CD4-positive, alpha-beta T cell treated with Interleukin-21 for 1 hour (primary cell): ENCODE measurements around the gene PTCD2.
"Not testable (repeated sequence)": the region's sequence is repeated elsewhere in the genome, so short reads cannot be mapped to it uniquely, and the experiment has no call there.

ENCODE experiments used
- DNase-seq: peaks from one replicate; pipeline ENCODE4 v3.0.0-alpha.2; 2020

Gene PTCD2

DNA sequence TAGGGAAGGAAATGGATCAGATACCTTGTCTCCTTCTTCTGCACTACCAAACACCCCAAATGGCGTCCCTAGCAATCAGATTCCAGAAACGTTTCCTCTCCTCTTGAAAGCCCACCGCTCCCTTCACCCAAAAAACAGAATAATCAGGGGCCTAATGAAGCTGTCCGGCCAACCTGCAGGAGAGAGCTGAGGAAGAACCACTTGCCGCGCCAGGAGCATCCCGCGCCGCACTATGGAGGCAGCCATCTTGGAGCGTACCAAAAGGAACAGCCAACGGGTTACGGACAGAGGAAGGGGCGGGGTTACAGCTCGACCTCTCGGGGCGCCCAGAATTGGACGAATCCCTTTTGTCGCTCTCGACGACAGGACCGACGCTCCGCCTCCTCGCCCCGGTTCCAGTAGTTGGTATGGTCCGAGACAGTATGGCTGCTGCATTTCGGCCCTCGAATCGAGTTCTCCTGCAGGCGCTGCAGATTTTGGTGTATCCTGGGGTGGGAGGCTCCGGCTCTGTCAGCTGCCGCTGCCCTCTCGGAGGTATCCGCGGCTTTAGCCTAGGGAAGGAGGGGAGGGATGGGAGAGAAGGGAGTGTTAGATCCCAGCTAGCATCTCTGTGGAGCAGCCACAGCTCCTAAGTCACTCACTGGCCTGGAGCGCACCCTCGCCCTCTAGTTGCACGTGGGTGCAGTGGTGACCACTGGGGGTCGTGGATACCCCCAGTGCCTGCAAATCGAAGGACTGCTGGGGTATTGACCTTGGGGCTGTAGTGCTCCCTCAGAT is at the start of gene PTCD2, which contains the start of gene MRPS27:
Gene PTCD2 (plus strand): TSS at position 398 of the 777 bp plus-strand sequence. CDS start 10 bp downstream, at position 408.
Gene MRPS27 (minus strand): TSS at position 265 of the 777 bp plus-strand sequence. CDS start 19 bp downstream, at position 246.
- DNase-seq = peak; percentile 97

- DNase-seq = no peak
These were observed 48.5 kb upstream of the PTCD2 start for GRCh38 chr5:72271702-72272101.

DNA sequence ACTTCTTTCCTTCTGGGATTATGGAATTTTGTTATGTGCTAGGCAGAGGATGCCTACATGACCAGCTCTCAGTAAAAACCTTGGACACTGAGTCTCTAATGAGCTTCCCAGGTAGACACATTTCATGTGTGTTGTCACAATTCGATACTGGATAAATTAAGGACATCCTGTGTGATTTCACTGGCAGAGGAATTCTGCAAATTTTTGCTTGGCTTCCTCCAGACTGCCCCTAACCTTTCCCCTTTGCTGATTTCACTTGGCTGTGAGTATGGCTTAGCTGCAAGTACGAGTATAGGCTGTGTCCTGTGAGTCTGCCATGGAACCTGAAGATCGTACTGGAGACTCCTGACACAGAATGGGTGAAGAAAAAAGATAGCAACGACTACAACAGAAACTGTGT is 47.8 kb upstream of the PTCD2 start:
- no peak for DNase-seq

DNA sequence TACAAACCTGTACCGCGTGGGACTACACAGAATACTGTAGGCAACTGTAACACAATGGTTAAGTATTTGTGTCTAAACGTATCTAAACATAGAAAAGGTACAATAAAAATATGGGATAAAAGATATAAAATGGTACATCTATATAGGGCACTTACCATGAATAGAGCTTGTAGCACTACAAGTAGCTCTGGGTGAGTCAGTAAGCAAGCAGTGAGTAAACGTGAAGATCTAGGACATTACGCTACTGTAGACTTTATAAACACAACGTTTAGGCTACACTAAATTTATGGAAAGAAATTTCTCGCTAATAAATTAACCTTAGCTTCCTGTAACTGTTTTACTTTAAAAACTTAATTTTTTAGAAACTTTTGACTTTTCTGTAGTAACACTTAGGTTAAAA is 46.6 kb upstream of the PTCD2 start:
- no peak for DNase-seq

DNA sequence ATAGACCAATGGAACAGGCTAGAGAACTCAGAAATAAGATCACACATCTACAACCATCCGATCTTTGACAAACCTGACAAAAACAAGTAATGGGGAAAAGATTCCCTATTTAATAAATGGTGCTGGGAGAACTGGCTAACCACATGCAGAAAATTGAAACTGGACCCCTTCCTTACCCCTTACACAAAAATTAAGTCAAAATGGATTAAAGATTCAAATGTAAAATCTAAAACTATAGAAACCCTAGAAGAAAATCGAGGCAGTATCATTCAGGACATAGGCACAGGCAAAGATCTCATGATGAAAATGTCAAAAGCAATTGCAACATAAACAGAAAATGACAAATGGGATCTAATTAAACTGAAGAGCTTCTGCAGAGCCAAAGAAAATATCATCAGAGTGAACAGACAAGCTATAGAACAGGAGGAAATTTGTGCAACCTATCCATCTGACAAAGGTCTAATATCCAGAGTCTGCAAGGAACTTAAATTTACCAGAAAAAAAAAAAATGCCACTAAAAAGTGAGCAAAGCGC is 43.9 kb upstream of the PTCD2 start:
- no peak for DNase-seq

DNA sequence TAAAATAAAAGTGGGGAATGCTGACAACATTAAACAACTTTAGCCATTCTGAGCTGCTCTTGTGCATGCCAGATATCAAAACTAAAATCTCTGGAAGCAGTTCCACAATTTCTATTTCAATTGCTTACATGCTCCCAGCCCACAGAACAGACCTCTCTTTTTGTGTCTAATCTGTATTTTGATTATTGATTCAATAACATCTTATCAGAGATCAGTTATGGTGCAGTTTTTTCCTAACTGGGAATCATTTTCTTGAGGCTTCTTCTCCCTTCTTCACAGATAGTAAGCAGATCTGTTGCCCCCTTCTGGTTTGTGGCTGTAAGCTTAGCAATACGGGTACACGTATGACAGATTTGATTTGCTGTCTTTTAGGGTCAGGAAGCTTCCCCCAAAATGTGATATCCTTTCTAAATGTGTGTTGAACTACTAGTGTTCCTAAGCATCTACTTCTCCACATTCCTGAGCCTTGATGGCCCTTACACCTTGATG is 39.5 kb upstream of the PTCD2 start:
- peak; percentile 5 for DNase-seq

- DNase-seq = no peak
These were observed 38.8 kb upstream of the PTCD2 start for GRCh38 chr5:72281430-72281763.

DNA sequence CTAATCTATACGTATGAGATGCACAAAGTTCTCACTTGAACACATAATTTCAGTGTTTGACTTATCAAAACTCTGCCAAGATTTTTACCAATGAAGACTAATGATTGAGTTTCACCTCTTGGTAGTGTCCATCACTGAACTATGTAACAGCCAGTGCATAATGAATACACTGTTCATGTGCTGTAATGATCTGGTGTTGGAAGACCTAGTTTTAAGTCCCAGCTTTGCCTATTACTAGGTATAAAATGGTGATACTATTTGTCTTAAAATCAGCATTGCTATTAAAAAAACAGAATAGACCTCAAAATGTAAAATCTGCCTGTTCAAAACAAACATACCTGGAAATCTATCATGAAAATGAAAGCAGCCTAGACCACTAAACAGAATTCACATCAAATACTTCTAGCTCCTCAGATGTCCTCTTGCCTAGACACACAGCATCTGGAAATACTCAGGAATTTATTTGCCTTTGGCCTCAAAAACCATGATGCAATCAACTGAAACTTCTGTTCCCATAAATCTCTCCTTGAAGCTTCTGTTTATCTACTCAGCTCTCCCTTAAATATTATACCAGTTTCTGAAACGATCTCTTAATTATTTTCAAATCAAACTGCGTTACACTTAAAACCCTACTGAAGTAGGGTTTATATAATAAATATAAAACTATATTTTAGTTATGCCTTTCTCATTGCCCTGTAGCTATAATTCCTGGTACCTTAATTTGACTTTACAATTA is 38.2 kb upstream of the PTCD2 start:
- no peak for DNase-seq

DNA sequence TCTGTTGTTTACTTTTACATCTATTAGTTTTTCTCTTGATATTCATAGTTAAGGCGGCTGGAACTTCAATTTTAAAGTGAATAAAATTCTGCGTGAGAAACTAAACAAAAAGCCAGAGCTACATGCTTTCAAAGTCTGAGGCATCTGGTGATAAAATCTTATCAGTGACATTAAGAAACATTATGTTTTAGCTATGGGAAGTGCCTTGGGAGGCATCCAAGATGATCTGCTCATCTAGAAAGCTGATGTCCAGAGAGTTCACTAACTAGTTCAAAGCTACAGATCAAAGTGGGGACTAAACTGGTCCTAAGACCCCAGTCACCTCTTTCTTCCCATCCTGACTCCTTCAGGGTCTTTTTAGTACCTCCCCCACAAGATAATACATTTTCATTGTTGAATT is 37.3 kb upstream of the PTCD2 start:
- DNase-seq = no peak

GRCh38 chr5:72283358-72283757 is 36.8 kb upstream of the PTCD2 start:
- DNase-seq = no peak

DNA sequence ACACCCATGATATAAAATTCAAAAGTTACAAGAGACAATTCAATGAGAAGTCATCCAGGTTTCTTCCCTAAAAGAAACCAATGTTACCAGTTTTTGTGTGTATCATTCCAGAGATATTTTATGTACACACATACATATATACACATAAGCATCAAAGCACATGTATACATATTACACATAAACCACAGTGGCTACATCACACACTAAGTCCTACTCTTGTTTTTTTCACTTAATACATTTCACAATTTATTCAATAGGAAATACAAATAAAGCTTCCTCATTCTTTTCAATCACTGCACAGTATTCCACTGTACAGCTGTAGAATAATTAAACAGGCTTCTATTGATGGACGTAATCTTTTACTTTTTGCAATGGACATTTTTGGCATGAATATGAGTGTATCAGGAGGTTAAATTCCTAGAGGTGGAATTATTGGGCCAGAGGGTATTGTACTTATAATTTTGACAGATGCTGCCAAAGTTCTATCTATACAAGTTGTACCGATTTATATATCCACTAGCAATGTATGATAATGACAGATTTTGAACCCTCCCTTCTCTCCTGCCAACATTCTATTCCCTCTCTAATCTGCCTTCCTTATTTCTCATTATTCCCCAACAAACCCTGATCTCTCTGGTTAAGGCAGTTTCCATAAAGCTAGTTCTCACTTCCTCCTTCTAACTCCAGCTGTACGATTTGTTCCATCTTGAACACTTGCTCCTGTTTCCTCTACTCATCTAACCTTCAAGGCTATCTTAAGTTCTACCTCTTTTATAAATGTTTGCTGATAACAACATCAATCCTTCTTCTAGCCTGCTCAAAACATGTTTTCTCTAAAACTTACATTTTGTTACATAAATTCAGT is 35.4 kb upstream of the PTCD2 start:
- DNase-seq = no peak

GRCh38 chr5:72285424-72285821 is 34.8 kb upstream of the PTCD2 start:
- no peak for DNase-seq

DNA sequence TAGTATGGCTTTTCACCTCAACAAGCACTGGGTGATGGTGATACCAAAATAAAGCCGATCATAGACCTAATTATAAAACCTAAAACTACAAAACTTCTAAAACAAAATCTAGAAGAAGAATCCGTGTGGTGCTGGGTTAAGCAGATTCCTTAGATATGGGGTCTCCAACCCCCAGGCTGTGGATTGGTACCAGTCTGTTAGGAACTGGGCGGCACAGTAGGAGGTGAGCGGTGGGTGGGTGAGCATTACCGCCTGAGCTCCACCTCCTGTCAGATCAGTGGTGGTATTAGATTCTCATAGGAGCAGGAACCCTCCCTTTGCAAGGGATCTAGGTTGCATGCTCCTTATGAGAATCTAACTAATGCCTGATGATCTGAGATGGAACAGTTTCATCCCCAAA is 33.4 kb upstream of the PTCD2 start:
- DNase-seq = no peak

DNA sequence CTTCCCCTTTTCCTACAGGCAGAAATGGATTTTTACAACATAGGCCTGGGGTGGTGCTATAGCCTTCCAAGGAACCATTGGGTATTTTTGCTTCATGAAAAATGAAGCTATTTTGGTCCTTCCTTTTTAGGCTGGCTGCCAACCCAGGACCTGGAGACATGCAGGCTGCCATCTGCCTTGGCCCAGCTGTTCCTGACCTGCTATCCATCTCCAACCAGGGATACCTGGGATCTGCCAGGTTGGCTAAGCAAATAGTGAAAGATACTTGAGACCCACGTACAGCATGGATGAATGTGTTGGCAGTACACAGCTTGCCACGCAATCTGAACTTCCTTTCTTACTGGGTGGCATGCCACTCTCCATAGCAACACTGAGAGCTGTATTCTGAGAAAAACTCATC is 31.2 kb upstream of the PTCD2 start:
- no peak for DNase-seq

- DNase-seq = no peak
These were observed 29.6 kb upstream of the PTCD2 start for GRCh38 chr5:72290356-72291133.

- no peak for DNase-seq
These were observed 28.6 kb upstream of the PTCD2 start for GRCh38 chr5:72291601-72292000.

DNA sequence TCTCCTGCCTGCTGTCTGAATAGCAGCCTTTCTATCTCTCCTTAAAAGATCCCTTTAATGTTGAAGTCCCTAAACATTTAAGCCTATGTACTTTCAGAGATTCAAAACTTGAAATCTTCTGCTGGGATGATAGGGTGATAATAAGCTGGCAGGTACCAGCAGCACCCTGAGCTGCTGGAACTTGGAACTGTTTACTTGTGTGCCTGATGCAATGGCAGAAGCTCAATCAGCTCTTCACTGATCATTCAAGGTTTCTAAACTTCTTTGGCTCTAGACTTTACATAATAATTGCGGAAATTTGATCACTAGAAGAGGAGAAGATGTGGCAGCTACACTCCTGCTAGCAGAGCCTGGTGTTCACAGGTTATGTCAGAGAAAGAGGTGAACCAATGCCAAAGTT is 27.8 kb upstream of the PTCD2 start:
- DNase-seq = no peak

DNA sequence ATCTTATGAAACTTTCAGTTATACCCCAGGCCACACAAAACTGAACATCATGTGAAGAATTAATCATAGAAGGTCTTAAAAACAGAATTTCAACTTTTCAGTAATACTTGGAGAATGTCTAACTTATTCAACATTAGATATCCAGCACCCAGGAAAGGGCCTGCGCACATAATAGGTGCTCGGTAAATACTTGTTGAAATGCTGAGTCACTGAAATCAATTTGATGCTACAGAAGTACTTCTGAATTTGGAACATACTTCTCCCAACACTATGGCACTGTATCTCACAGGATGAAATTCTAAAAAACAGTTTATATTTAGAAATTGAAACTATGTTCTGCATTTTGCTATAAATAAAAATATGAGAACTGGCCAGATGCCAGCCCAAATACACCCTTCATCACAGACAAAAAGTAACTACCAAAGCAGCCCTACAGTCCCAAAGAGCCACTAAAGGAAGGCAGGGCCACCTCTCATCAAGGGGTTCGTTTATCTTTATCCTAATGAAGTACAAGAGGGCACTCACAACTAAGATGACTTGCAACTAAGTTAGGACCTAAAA is 26.6 kb upstream of the PTCD2 start:
- DNase-seq = no peak

DNA sequence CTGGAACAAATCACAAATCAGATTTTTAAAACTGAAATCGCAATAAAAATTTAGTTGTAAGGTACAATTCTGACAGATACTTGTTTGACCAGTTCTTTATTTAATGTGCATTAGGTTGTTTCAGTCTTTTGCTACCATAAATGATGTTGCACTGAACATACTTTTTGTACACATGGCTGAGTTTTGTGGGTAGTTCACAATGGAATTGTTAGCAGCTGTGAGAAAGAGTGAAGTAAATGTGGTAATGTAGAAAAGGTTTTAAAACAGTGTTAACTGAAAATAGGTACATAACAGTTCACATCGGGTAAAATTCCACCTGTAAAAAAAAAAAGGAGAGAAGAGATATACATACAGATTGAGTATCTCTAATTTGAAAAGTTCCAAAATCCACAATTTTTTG is 25.7 kb upstream of the PTCD2 start:
- DNase-seq = no peak

GRCh38 chr5:72295539-72295938 is 24.6 kb upstream of the PTCD2 start:
- no peak for DNase-seq

DNA sequence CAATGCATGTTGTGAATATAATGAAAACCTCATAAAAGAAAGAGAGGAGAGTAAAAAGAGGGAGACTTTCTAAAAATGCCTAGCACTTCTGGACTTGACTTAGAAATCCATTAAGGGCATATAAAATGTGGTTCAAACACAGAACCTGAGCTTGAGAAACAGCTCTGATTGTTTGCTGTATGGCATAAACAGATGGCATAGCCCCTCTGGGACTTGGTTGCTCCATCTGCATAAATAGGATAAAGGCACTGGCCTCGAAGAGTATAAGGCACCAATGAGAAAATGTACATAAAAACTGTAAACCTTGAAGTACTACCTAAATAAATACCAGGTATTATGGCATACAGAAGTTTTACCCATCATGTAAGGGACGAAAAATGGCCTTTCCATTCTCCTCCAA is 23.9 kb upstream of the PTCD2 start:
- DNase-seq = no peak

GRCh38 chr5:72298136-72298535 is 22.0 kb upstream of the PTCD2 start:
- not testable (repeated sequence) for DNase-seq
